GM12801 (cell line): ENCODE measurements around the gene FOSL1.

Source experiments
- CTCF ChIP-seq: IDR thresholded peaks from one replicate; pipeline ENCODE4 v1.5.1; 2011; ENCODE audit warnings: control low read depth; ENCODE audit not compliant: insufficient read length; ENCODE audit errors: extremely low read depth

Gene FOSL1

GRCh38 chr11:65892661-65893317, 7.4 kb downstream of the FOSL1 start:
- TF ChIP-seq CTCF, result no peak

- TF ChIP-seq CTCF, result no peak
Measured at GRCh38 chr11:65891219-65892136, 8.7 kb downstream of the FOSL1 start.

- no peak for TF ChIP-seq CTCF
Measured at GRCh38 chr11:65890324-65891218, 9.6 kb downstream of the FOSL1 start, which contains the start of gene CCDC85B. Gene CCDC85B, plus strand, starts transcription at chr11:65890673. Its CDS starts 111 bp downstream, at chr11:65890784.

GRCh38 chr11:65888163-65888814, 11.9 kb downstream of the FOSL1 start, which contains the start of gene FIBP:
Gene FIBP, minus strand, starts transcription at chr11:65888471. Its CDS starts 53 bp downstream, at chr11:65888418.
- no peak for TF ChIP-seq CTCF

GRCh38 chr11:65887723-65888162, 12.4 kb downstream of the FOSL1 start:
- no peak for TF ChIP-seq CTCF

- no peak for TF ChIP-seq CTCF
Measured at GRCh38 chr11:65886826-65887722, 13.1 kb downstream of the FOSL1 start.
